GM10248 (cell line): ENCODE measurements around the gene AXL.

Source experiments
- CTCF ChIA-PET: fragments of 300-600 bp; sonication (Branson Sonifier 250); formaldehyde crosslinking; extraction: SDS; loops from one replicate; lab custom pipeline; 2021; ENCODE audit warnings: antibody characterized with exemption; lab: Yijun Ruan, JAX
- POLR2A ChIA-PET: fragments of 350-650 bp; sonication (Branson Sonifier 250); formaldehyde crosslinking; extraction: SDS; loops from one replicate; lab custom pipeline; 2020; ENCODE audit warnings: antibody characterized with exemption; lab: Yijun Ruan, JAX
- DNase-seq: peaks from one replicate; pipeline ENCODE4 v3.0.0; 2012; ENCODE audit errors: extremely low spot score
- TF ChIP-seq, protein P1 (sequence below): IDR thresholded peaks from 2 replicates; pipeline ENCODE4 v1.5.1; 2012; ENCODE audit warnings: mild to moderate bottlenecking, low read depth; ENCODE audit errors: extremely low read depth, missing control alignments, control extremely low read depth

The AXL gene

GRCh38 chr19:41233748-41234240 lies 14.8 kb downstream of the AXL start:
- ChIA-PET CTCF (no interaction called here), POLR2A (interaction anchor here (0.6 kb wide), 1 partner anchor 18 kb away, joined by 4 read pairs; no protein-coding TSS in a partner anchor)
- no peak for DNase-seq
- TF ChIP-seq, protein P1, sequence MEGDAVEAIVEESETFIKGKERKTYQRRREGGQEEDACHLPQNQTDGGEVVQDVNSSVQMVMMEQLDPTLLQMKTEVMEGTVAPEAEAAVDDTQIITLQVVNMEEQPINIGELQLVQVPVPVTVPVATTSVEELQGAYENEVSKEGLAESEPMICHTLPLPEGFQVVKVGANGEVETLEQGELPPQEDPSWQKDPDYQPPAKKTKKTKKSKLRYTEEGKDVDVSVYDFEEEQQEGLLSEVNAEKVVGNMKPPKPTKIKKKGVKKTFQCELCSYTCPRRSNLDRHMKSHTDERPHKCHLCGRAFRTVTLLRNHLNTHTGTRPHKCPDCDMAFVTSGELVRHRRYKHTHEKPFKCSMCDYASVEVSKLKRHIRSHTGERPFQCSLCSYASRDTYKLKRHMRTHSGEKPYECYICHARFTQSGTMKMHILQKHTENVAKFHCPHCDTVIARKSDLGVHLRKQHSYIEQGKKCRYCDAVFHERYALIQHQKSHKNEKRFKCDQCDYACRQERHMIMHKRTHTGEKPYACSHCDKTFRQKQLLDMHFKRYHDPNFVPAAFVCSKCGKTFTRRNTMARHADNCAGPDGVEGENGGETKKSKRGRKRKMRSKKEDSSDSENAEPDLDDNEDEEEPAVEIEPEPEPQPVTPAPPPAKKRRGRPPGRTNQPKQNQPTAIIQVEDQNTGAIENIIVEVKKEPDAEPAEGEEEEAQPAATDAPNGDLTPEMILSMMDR = no peak

- POLR2A ChIA-PET = no interaction called here
Measured at GRCh38 chr19:41234512-41235168, 15.6 kb downstream of the AXL start.

GRCh38 chr19:41235480-41235879 lies 16.5 kb downstream of the AXL start:
- CTCF ChIA-PET = interaction anchor here (0.8 to 1.0 kb wide), 2 partner anchors 31 to 407 kb away, joined by 3 read pairs; no protein-coding TSS in a partner anchor
- TF ChIP-seq, protein P1 = no peak
- no peak for DNase-seq
- POLR2A ChIA-PET = no interaction called here

More at GRCh38 chr19:41234512-41235168, 15.6 kb downstream of the AXL start:
- TF ChIP-seq, protein P1 = no peak
- no peak for DNase-seq
- CTCF ChIA-PET = interaction anchor here (0.8 to 1.0 kb wide), 2 partner anchors 30 to 407 kb away, joined by 3 read pairs; no protein-coding TSS in a partner anchor

DNA sequence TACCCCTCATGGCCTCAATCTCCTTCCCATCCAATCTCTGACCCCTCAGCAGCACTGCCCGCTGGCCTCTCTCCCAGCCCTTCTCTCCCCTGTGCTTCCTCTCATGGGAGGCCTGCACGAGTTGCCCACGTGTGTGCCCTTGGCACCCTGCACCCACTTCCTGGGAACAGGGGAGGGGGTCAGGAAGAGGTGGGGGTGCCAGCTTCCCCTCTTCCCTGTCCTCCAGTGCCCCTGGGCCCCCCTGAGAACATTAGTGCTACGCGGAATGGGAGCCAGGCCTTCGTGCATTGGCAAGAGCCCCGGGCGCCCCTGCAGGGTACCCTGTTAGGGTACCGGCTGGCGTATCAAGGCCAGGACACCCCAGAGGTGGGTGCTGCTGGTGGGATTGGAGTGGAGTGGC lies 19.2 kb downstream of the AXL start:
- DNase-seq = no peak
- ChIA-PET POLR2A (no interaction called here), CTCF (no interaction called here)
- TF ChIP-seq, protein P1 = no peak

- CTCF ChIA-PET = no interaction called here
- TF ChIP-seq, protein P1 = no peak
- POLR2A ChIA-PET = no interaction called here
- DNase-seq = no peak
Measured at GRCh38 chr19:41239363-41239762, 20.3 kb downstream of the AXL start.

DNA sequence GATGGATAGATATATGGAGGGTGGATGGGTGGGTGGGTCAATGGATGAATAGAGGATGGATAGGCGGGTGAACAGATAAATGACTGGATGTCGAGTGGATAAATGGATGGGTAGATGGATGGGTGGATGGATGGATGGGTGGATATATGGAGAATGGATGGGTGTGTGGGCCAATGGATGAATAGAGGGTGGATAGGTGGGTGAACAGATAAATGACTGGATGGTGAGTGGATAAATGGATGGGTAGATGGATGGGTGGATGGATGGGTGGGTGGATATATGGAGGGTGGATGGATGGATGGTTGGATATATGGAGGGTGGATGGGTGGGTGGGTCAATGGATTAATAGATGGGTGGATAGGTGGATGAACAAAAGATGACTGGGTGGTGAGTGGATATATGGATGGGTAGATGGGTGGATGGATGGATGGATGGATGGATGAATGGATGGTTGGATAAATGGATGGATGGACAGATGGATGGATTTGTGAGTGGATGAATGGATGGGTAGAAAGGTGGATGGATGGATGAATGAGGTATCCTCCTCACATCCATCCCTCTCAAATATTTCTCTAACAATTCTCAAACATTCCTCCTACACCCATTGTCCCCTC lies 21.0 kb downstream of the AXL start:
- ChIA-PET POLR2A (no interaction called here), CTCF (no interaction called here)
- DNase-seq = no peak
- TF ChIP-seq, protein P1 = no peak
